Left colon (tissue), 2 donors: ENCODE measurements around the gene IRF7. TPM values are rescaled to one million over a fixed set of nuclear protein-coding genes. Genes with fewer than 3 reads are reported as not detected.

ENCODE experiments used
- ATAC-seq: fragments of 200-7000 bp; cut with Tn5 transposase; one replicate; pipeline ENCODE4 v1.9.1; 2020; ENCODE audit warnings: mild to moderate bottlenecking, moderate library complexity
- DNase-seq, 2 donors: peaks; one replicate each; pipeline ENCODE4 v3.0.0-alpha.2; 2020
- intact Hi-C, 2 donors: fragments of 100-400 bp; cut with DNase I in 1 of 2; cut with micrococcal nuclease in 1 of 2; formaldehyde crosslinking; loops; one replicate each; pipeline versions ENCODE4 v1.11.2 to v1.14.0; 2022; cut with DNase I, micrococcal nuclease
- total RNA-seq, 2 donors: library from RNA; stranded (reverse); fragmentation: NEBNext Ultra II Directional; extraction: Animal tissue kit (Norgen Biotek cat#: 25700); gene quantifications; one replicate each; pipeline ENCODE4 v1.2.1, GENCODE V29; 2021
- donor health status: DM: no; HTN: no; CAD: no.
- donor health status: DM: yes; HTN: yes; CAD: no.

Gene IRF7
- total RNA-seq, 2 donors from 2014 or later = 29.9 to 36.4 TPM

DNA sequence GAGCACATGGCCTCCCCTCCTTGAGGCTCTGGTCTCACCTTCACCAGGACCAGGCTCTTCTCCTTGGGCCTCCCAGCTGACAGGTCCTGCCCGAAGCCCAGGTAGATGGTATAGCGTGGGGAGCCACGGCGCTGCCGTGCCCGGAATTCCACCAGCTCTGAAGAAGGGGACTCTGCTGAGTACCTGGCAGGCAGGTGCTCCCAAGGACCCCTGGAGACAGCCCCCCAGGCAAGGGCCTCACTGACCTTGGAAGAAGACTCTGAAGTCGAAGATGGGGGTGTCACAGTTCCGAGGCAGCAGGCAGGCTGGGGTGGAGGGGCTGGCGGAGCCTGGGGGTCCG, 2.8 kb downstream of the IRF7 start:
- ATAC-seq (no peak), DNase-seq (no peak)
- intact Hi-C loops = no loop called here

DNA sequence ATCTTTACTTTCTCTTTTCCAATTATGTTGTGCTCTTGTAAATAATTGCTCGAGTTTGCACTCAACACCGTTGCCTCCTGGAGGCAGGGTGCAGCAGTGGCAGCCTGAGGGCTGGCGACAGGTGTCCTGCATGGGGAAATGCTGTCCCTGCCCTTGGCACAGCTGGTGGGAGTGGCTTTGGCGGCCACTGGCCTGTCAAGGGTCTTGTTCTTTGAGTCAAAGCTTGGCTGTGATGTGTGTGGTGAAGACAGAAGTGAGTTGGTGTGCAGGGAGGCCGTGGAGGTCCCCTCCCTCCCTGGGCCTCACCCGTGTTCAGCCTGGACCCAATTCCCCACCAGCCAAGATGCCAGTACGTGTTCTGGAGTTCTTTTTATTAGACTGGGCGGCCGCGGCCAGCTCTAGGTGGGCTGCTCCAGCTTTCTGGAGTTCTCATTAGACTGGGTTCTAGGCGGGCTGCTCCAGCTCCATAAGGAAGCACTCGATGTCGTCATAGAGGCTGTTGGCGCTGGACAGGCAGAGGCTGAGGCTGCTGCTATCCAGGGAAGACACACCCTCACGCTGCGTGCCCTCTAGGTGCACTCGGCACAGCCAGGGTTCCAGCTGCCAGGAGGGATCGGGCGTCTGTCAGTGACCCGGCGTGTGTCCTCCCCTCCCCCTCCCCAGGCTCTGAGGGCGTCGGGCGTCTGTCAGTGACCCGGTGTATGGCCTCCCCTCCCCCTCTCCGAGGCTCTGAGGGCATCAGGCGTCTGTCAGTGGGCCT, 3.4 kb downstream of the IRF7 start:
- ATAC-seq = peak; percentile 55
- intact Hi-C loops = no loop called here
- DNase-seq = peak; percentile 82 to 85

DNA sequence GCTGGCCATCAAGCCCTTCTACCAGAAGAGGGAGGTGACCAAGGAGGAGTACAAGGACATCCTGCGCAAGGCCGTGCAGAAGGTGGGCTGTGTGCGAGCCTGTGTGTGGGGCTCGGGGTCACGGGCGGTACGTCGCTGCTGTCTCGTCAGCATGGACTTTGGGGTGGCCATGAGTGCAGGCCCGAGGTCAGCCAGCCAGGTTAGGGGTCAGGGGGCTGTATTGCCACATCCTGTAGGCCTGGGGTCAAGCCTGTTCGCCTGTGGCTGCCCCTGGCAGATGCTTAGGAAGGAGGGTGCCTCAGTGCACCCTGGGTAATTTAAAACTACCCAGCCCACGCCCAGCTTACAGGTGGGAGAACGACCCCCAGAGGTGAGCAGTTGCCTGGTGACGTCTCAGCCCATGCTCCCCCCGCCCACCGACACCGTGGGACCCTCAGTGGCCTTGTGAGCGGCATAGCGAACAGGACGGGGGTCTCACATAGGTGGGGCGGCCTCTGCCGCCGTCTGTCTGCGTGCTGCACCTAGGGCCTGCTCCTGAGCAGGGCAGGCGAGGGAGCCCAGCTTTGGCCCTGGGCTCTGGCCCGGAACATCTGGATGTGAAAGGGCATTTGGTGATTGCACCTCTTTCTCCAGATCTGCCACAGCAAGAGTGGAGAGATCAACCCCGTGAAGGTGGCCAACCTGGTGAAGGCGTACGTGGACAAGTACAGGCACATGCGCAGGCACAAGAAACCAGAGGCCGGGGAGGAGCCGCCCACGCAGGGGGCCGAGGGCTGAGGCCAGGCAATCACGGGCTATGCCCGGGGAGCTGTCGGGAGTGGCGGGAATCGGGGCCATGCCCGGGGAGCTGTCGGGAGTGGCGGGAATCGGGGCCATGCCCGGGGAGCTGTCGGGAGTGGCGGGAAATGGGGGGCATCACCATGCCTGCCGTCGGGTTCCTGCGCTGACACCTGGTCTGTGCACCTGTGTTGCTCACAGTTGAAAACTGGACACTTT, 4.5 kb downstream of the IRF7 start:
- DNase-seq (no peak), ATAC-seq (no peak)
- intact Hi-C loops = no loop called here

DNA sequence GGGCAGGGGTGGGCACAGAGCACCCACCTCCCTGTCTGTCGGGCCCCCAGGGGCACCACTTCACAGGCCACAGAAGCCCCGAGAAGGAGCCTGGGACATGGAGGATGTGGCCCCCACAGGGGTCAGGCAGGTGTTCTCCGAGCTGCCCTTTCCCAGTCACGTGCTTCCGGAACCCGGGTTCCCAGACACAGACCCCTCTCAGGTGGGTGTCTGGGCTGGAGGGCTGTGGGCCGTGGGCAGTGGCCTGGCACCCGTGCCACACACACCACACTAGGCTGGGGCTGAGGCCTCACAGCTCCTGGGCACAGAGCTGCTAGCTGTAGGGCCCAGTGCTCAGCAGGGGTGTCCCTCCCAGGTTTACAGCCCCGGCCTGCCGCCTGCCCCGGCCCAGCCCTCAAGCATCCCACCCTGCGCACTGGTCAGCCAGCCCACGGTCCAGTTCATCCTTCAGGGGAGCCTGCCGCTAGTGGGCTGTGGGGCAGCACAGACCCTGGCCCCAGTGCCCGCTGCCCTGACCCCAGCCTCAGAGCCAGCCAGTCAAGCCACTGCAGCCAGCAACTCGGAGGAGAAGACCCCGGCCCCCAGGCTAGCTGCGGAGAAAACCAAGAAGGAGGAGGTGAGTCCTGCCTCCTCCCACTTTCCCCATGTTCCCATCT, 5.5 kb downstream of the IRF7 start:
- no peak for DNase-seq
- intact Hi-C loops = no loop called here
- ATAC-seq = no peak

DNA sequence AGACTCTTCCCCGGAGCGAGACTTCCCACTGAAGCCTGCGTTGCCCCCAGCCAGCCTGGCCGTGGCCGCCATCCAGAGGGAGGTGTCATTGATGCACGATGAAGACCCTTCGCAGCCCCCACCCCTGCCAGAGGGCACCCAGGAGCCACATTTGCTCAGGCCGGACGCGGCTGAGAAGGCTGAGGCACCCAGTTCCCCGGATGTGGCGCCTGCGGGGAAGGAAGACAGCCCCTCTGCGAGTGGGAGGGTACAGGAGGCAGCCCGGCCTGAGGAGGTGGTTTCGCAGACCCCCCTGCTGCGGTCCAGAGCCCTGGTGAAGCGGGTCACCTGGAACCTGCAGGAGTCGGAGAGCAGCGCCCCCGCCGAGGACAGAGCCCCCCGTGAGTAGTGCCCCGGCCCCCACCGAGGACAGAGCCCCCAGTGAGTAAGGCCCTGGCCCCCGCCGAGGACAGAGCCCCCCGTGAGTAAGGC, 6.4 kb downstream of the IRF7 start:
- intact Hi-C loops = no loop called here
- ATAC-seq = no peak
- DNase-seq = no peak

DNA sequence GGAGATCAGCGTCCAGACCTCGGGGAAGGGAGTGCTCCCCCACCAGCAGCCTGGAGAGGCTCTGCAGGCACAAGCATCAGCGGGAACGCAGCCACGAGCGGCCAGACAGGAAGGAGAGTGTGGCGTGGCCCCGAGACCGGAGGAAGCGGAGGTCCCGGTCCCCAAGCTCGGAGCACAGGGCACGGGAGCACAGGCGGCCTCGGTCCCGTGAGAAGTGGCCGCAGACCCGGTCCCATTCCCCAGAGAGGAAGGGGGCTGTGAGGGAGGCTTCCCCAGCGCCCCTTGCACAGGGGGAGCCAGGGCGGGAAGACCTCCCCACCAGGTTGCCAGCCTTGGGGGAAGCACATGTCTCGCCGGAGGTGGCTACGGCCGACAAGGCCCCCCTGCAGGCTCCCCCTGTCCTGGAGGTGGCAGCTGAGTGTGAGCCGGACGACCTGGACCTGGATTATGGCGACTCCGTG, 6.9 kb downstream of the IRF7 start:
- DNase-seq = no peak
- ATAC-seq = no peak
- intact Hi-C loops = no loop called here

DNA sequence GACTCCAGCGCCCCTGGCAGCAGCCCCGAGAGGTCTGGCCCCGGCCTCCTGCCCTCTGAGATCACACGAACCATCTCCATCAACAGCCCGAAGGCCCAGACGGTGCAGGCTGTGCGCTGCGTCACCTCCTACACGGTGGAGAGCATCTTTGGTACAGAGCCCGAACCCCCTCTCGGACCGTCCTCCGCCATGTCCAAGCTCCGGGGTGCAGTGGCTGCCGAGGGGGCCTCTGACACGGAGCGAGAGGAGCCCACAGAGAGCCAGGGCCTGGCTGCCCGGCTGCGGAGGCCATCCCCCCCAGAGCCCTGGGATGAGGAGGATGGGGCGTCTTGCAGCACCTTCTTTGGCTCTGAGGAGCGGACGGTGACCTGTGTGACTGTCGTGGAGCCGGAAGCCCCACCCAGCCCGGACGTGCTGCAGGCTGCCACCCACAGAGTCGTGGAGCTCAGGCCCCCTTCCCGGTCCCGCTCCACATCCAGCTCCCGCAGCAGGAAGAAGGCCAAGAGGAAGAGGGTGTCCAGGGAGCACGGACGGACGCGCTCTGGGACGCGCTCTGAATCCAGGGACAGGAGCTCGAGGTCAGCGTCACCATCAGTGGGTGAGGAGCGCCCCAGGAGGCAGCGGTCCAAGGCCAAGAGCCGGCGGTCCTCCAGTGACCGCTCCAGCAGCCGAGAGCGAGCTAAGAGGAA, 7.6 kb downstream of the IRF7 start:
- DNase-seq (no peak), ATAC-seq (no peak)
- intact Hi-C loops = no loop called here

DNA sequence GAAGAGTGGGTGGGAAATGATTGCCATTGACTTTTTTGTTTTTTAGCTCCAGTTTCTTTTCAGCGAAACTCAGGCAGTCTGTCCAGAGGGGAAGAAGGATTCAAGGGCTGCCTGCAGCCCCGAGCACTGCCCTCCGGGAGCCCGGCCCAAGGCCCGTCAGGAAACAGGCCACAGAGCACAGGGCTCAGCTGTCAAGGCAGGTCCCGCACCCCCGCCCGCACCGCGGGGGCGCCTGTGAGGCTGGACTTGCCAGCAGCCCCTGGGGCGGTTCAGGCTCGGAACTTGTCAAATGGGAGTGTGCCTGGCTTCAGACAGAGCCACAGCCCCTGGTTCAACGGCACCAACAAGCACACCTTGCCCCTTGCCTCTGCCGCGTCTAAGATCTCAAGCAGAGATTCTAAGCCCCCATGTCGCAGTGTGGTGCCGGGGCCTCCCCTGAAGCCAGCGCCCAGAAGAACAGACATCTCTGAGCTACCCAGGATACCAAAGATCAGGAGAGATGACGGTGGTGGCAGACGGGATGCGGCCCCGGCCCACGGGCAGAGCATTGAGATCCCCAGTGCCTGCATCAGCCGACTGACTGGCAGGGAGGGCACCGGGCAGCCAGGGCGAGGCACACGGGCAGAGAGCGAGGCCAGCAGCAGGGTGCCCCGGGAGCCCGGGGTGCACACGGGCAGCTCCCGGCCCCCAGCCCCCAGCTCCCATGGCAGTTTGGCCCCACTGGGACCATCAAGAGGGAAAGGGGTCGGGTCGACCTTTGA, 8.6 kb downstream of the IRF7 start:
- DNase-seq (no peak), ATAC-seq (no peak)
- intact Hi-C loops = no loop called here

DNA sequence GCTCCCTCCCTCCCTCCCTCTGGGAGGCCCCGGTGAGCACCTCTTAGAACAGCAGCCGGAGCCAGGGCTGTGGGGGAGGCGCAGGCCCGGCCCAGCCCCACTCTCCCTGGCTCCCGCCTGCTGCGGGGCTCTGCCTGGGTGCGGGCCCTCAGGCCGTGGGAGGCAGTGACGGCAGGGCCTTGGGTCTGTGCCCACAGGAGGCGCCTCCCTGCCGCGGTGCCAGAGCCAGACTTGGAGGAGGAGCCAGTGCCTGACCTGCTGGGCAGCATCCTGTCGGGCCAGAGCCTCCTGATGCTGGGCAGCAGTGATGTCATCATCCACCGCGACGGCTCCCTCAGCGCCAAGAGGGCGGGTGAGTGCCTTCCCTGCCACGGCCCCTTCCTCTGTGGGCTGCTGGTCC, 9.5 kb downstream of the IRF7 start:
- intact Hi-C loops = no loop called here
- peak; percentile 33 for ATAC-seq
- DNase-seq = no peak

DNA sequence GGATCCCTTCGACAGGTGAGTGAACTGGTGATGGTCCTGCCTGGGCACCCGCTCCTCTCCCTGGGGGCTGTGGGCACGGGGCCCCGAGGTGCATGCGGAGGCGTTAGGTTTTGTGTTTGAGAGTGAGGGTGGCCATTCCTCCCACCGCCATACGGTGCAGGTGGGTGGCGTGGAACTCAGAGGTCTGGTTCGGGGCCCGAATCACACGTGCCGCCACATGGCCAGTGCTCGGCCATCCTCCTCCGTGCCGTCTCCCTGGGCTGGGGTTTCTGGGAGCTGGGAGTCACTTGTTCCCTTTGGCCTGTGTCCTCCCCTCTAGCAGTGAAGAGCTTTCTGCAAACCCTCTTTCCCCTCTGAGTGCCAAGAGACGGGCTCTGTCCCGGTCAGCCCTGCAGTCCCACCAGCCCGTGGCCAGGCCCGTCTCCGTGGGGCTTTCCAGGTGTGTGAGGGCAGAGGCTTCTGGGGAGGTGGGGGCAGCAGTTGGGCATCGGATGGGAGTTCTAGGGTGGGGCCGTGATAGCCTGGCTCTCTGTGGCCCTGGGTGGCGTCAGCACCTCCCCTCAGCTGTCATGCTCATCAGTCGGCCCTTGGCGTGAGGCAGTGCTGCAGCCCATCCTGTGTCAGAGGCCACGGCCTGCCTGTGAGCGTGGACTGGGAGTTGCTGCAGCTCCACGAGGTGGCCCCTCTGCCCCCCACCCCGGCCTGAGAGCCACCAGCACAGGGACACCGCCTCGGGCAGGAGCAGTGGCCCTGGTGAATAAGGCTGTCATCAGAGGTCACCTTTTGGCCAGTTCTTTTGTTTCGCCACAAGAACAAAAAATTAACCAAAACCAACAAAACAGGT, 10.2 kb downstream of the IRF7 start:
- DNase-seq (no peak), ATAC-seq (no peak)
- intact Hi-C loops = no loop called here

DNA sequence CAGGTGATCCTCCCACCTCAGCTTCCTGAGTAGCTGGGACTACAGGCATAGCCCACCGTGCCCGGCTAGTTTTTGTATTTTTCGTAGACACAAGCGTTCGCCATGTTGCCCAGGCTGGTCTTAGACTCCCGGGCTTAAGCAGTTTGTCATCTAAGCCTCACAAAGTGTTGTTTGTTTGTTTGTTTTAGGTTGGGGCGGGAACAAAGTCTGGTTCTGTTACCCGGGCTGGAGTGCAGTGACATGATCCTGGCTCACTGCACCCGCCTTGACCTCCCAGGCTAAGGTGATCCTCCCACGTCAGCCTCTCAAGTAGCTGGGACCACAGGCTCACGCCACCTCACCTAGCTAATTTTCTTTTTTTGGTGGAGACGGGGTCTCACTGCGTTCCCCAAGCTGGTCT, 12.6 kb downstream of the IRF7 start:
- no peak for ATAC-seq

DNA sequence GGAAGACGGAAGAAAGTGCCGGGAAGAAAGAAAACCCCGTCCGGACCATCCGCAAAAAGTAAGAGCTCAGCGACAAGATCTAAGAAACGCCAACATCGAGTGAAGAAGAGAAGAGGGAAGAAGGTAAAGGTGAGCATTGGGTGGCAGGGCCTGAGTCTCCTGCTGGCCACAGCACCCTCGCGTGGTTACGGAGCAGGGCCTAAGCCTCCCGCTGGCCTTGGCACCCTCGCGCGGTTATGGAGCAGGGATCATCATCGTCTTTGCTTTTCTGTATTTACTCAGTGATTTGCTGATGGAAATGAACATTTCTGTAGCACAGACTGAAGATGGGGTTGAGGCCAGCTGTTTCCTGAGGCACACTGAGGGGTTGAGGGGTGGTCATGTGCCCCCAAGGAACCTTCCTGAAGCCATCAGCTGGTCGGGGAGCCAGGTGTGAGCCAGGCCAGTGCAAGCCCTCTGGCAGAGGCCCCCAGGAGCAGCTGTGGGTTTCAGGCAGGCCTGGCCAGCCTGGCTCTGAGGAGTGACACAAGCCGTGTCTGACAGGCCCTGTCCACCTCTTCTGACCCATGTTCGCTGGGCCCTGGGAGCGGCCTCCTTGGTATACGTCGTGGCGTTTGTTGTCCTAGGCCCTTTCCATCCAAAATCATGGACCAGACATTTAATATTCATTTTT, 14.0 kb downstream of the IRF7 start:
- DNase-seq (no peak), ATAC-seq (no peak)
- intact Hi-C loops = no loop called here

More for the DNA sequence above, 12.6 kb downstream of the IRF7 start:
- intact Hi-C loops = no loop called here
- DNase-seq = no peak

DNA sequence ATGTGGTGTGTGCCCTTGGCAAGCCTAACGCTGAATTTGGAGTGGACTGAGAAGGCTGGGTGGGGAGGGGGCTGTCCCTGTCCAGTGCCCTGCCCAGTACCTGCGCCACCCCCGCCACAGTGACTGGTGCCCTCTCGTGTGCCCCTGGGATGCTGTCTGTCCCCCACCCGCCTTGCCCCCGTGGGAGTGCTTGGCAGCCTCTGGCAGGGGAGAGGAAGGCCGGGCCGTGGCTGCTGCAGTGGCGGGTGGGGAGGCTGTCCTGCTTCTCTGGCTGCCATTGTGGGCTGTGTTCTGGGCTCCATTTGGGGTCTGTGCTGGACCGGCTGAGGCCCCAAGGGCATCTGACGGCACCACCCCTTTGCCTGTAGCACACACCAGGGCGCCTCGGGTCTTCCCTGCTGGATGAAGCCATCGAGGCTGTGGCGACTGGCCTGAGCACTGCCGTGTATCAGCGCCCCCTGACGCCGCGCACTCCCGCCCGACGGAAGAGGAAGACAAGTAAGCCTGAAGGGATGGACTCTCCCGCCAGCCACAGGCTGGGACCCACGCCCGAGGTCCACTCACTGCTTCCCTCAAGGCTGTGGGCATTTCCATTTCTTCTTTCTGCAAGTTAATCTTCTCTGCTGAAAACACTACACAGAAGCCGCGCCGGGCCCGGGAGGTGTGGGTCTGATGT, 17.6 kb downstream of the IRF7 start:
- DNase-seq (no peak), ATAC-seq (no peak)
- intact Hi-C loops = no loop called here

DNA sequence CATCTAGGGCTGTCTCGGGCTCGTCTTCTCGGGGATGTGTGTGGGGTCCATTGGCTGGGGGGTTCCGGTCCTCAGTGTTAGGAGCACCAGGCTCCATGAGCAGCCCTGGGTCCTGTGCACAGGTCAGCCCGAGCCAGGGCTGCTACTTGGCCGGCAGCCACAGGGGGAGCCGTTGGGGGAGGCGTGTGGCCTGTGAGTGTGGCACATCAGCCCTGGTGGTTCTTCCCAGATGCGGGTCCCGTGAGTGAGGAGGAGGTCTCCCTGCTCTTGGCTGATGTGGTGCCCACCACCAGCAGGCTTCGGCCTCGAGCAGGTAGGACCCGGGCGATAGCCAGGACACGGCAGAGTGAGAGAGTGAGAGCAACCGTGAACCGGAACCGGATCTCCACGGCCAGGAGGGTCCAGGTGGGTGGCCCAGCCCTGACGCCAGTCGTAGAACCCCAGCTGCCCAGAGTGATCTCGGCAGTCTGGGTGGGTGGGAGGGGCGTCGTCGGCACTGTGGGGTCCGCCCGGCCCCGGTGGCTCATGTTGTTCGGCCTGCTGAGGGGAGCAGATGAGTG, 18.5 kb downstream of the IRF7 start:
- DNase-seq = no peak
- no peak for ATAC-seq

DNA sequence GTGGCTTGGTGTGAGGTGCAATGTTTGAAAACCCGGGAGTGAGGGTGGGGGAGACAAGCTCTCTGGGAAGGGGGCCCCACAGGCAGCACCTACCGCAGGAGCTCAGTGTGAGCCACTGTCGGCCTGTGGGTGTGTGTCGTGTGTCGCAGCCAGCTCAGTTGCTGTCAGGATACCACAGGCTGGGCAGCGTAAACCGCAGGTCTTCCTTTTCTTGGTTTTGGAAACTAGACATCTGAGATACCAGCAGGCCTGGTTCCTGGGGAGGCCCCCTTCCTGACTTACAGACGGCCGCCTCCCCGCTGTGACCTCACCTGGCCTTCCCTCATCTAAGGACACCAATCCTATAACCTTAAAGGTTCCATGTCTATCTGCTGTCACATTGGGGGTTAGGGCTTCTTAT, 19.4 kb downstream of the IRF7 start:
- DNase-seq (no peak), ATAC-seq (no peak)
- intact Hi-C loops = no loop called here

More for the DNA sequence above, 18.5 kb downstream of the IRF7 start:
- intact Hi-C loops = no loop called here

DNA sequence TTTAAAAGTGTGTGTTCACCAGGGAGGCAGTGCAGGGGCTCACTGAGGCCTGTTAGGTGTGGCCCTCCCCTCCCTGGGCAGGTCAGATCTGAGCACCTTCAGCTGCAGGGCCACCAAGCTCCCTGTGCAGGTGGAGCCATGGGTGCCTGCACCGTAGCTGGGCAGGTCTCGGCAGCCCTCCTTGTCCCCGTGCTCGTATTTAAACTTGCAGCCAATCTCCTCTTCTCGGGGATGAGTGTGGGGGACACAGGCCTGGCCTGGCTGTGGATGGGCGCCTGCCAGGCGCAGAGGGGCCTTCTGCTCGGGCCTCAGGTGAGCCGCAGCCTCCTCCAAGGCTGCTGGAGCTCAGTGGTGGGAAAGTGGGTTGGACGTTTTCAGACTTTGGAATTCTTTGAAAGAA, 20.4 kb downstream of the IRF7 start:
- intact Hi-C loops = no loop called here
- ATAC-seq (no peak), DNase-seq (no peak)
